ENCODE results near the gene CAV1.
A peak's percentile ranks its signal among the peaks of the same experiment; 100 is the strongest.
"Not testable (repeated sequence)": the region's sequence is repeated elsewhere in the genome, so short reads cannot be mapped to it uniquely, and the experiment has no call there.

CAV1 gene

GRCh38 chr7:116524609-116525297, at the start of gene CAV1:
Gene CAV1, plus strand, starts transcription at chr7:116525036. Its CDS starts 27 bp downstream, at chr7:116525063.
- peak; percentile 19 for DNase-seq

- no peak for DNase-seq
Measured at GRCh38 chr7:116477625-116478024, 47.2 kb upstream of the CAV1 start.

- DNase-seq: no peak
Measured at GRCh38 chr7:116478834-116479233, 46.0 kb upstream of the CAV1 start.

GRCh38 chr7:116483271-116483942, 41.4 kb upstream of the CAV1 start:
- no peak for DNase-seq

- DNase-seq: not testable (repeated sequence)
Measured at GRCh38 chr7:116484389-116484788, 40.4 kb upstream of the CAV1 start.

GRCh38 chr7:116487907-116488521, 36.8 kb upstream of the CAV1 start:
- DNase-seq: no peak

GRCh38 chr7:116490351-116490750, 34.5 kb upstream of the CAV1 start:
- DNase-seq: no peak

- DNase-seq: no peak
Measured at GRCh38 chr7:116491887-116492653, 32.8 kb upstream of the CAV1 start.

GRCh38 chr7:116492654-116493109, 32.2 kb upstream of the CAV1 start:
- DNase-seq: no peak

GRCh38 chr7:116493449-116493848, 31.4 kb upstream of the CAV1 start:
- no peak for DNase-seq

GRCh38 chr7:116494472-116494871, 30.4 kb upstream of the CAV1 start:
- DNase-seq: no peak

GRCh38 chr7:116495736-116496135, 29.1 kb upstream of the CAV1 start:
- DNase-seq: no peak

GRCh38 chr7:116496653-116497052, 28.2 kb upstream of the CAV1 start:
- DNase-seq: no peak

GRCh38 chr7:116497708-116498107, 27.1 kb upstream of the CAV1 start:
- no peak for DNase-seq

GRCh38 chr7:116499168-116500077, 25.4 kb upstream of the CAV1 start, which contains the start of gene CAV2:
Gene CAV2, plus strand, starts transcription at chr7:116499738. Its CDS starts 44 bp downstream, at chr7:116499782.
- DNase-seq: peak; percentile 32

- DNase-seq: no peak
Measured at GRCh38 chr7:116500078-116500853, 24.6 kb upstream of the CAV1 start.

GRCh38 chr7:116501425-116502167, 23.2 kb upstream of the CAV1 start:
- DNase-seq: peak; percentile 64

GRCh38 chr7:116502201-116503096, 22.4 kb upstream of the CAV1 start:
- no peak for DNase-seq

- DNase-seq: no peak
Measured at GRCh38 chr7:116503835-116504234, 21.0 kb upstream of the CAV1 start.
